Measurements from ENCODE around the gene CFAP119.
"Not testable (repeated sequence)": the region's sequence is repeated elsewhere in the genome, so short reads cannot be mapped to it uniquely, and the experiment has no call there.

The CFAP119 gene

DNA sequence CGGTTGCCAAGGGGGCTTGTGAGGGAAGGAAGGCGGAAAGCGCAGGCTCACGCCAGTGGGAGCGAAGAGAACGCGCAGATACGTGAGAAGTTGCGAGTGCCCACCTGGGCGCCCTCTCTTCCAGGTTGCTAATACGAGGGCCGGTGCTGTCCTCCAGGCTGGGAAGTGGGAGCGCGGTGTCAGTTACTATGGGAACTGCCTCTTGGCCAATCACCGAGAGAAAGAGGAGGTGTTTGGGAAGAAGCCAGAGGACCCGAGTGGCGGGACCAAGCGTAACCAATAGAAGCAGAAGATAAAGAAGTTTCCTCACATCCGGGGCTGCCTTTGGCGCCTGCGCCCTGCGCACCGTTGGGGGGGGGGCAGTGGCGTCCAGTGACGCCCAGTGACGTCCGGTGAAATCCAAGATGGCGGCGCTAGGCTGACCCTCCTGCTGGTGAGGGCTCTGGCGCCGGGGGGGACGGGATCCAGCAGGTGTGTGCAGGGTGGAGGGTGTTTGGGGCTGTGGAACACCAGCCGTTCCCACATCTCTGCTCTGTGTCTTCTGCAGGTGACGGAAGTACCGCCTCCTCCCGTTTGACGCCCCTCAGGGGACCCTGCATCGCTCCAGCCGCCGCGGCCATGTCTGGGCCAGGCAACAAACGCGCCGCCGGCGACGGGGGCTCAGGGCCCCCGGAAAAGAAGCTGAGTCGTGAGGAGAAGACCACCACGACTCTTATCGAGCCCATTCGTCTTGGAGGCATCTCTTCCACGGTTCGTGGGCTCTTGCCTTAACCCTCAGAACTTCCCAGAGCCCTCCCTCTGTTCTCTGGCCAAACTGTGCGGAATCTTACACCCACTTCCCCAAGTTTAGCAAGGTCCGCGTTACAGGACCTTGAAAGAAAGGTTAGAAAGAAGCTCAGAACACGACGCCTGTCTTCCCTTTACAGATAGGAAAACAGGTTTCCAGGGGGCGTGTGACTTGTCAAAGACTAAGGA lies at the start of gene CFAP119, which contains the start of gene RNF40:
CFAP119 (minus strand) TSS at position 135 of the 975 bp plus-strand sequence. CDS start 314 bp downstream, outside the sequence.
RNF40 (plus strand) TSS at position 395 of the 975 bp plus-strand sequence; CDS start at position 619, 224 bp downstream.
- DNase-seq (ENCODE audit: low spot score), result peak; percentile 100

DNA sequence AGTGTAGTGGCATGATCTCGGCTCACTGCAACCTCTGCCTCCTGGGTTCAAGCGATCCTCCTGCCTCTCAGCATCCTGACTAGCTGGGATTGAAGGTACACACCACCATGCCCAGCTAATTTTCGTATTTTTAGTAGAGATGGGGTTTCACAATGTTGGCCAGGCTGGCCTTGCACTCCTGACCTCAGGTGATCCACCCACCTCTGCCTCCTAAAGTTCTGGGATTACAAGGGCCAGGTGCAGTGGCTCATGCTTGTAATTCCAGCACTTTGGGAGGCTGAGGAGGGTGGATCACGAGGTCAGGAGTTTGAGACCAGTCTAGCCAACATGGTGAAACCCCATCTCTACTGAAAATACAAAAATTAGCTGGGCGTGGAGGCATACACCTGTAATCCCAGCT lies 47.8 kb upstream of the CFAP119 start:
- DNase-seq (ENCODE audit: low spot score), result not testable (repeated sequence)

DNA sequence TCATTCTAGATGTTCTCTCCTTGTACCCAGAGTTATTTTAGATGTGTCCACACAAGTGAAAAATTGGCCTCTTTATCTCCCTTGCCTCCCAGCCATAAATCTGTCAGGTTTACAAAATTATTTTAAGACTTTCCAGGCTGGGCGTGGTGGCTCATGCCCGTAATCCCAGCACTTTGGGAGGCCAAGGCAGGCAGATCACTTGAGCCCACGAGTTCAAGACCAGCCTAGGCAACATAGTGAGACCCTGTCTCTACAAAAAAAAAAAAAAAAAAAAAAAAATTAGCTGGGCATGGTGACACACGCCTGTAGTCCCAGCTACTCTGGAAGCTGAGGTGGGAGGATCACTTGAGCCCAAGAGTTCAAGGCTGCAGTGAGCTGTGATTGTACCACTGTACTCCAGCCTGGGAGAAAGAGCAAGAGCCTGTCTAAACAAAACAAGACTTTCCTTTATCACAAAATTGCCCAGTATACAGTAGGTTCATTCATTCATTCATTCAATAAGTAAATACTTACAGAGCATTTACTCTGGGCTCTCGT lies 47.1 kb upstream of the CFAP119 start:
- DNase-seq (ENCODE audit: low spot score), result not testable (repeated sequence)

- DNase-seq (ENCODE audit: low spot score), result no peak
Observed at GRCh38 chr16:30808146-30808545, 46.3 kb upstream of the CFAP119 start.

- peak; percentile 93 for DNase-seq (ENCODE audit: low spot score)
Observed at GRCh38 chr16:30805370-30806169, 43.7 kb upstream of the CFAP119 start.

DNA sequence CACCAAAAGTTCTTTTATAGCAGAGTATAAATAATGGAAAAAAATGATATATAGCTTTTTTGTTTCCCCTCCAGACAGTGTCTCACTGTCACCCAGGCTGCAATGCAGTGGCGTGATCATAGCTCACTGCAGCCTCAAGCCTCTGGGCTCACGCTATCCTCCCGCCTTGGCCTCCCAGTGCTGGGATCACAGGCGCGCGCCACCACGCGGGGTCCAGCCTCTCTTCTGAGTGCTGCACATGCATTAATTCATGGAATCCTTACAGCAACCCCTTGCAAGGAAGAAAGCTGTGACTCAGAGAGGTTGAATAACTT lies 43.2 kb upstream of the CFAP119 start:
- no peak for DNase-seq (ENCODE audit: low spot score)

DNA sequence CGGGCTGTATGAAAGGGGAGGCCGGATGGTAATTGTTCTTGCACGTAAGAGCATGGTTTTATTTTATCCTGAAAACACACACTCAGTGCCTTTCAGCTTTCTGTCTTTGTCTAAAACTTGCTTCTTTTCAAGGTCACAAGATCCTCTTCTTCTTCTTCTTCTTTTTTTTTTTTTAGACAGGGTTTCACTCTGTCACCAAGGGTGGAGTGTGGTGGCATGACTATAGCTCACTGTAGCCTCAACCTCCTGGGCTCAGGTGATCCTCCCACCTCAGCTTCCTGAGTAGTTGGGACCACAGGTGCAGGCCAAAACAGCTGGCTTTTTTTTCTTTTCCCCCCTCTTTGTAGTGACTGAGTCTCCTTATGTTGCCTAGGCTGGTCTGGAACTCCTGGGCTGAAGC lies 41.1 kb upstream of the CFAP119 start:
- no peak for DNase-seq (ENCODE audit: low spot score)

- no peak for DNase-seq (ENCODE audit: low spot score)
Observed at GRCh38 chr16:30797670-30798309, 35.9 kb upstream of the CFAP119 start.

DNA sequence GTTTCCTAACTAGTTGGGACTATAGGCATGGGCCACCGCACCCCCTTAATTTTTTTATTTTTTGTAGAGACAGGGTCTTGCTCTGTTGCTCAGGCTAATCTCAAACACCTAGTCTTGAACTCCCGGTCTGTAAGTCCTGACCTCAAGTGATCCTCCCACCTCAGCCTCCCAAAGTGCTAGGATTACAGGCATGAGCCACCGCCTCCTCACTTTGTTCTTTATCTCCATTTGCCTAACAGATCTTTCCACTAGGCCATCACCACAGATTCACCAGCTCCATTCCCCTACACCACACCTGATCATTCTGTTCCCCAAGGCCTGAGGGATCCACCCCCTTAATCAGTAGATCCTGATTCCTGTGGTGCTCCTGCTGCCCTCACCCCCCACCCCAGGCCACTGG lies 32.8 kb upstream of the CFAP119 start:
- no peak for DNase-seq (ENCODE audit: low spot score)

DNA sequence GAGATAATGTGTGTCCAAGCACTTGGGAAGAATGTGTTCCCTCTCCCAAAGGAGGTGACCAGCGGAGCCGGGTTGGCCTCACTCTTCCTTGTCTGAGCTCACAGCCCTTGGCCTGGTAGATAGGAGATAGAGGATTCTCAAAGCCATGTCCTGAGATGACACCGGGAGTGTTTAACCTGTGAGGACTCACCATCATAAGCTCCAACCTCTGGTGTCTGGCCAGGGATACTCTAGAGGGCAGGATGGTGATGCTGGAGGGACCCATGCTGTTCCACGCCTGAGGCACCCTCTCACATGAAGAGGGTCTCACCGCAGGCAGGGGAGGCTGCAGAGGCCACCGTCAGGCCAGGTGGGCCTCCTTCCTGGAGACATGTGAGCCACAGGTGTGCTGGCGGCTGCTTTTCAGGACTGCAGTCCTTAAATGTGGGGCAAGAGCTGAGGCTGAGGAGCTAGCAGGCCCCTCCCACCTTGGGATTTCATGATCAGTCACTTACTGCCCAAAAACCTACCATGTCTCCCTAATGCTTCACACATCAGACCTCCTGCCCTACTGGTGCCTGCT lies 31.7 kb upstream of the CFAP119 start:
- no peak for DNase-seq (ENCODE audit: low spot score)

DNA sequence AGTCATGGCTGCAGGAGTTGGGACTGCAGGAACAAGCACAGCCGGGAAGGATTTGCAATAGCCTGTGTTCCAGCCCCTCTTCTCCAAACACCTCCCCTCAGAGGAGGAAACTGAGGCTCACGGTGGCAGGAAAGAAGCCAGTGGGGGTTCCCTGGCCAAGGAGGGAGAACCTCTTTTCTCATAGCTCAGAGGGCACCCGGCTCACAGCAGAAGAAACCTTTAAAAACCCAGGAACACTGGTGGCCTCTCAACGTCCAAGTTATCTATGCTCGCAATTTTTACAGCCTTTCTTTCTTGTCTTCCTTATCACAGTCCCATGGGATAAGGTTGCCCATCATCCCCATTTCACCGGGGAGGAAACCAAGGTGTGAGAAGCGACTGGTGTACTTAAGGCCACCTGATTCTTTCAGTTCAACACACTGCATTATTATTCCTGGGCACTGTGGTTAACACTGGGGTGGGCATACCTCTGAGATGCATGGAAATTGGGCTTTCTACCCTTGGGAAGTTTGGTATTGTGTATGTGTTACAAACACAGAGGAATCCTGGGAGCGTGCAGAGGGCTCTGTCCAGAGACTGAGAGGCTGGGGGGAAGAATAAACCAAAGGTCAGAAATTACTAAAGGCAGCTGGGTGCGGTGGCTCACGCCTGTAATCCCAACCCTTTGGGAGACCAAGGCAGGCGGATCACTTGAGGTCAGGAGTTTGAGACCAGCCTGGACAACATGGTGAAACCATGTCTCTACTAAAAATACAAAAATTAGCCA lies 25.9 kb upstream of the CFAP119 start:
- DNase-seq (ENCODE audit: low spot score), result no peak

- DNase-seq (ENCODE audit: low spot score), result peak; percentile 93
Observed at GRCh38 chr16:30786936-30787612, 25.2 kb upstream of the CFAP119 start, which contains the start of gene ZNF629. ZNF629 (minus strand) TSS chr16:30787205; CDS start chr16:30784482, 2,723 bp downstream.

DNA sequence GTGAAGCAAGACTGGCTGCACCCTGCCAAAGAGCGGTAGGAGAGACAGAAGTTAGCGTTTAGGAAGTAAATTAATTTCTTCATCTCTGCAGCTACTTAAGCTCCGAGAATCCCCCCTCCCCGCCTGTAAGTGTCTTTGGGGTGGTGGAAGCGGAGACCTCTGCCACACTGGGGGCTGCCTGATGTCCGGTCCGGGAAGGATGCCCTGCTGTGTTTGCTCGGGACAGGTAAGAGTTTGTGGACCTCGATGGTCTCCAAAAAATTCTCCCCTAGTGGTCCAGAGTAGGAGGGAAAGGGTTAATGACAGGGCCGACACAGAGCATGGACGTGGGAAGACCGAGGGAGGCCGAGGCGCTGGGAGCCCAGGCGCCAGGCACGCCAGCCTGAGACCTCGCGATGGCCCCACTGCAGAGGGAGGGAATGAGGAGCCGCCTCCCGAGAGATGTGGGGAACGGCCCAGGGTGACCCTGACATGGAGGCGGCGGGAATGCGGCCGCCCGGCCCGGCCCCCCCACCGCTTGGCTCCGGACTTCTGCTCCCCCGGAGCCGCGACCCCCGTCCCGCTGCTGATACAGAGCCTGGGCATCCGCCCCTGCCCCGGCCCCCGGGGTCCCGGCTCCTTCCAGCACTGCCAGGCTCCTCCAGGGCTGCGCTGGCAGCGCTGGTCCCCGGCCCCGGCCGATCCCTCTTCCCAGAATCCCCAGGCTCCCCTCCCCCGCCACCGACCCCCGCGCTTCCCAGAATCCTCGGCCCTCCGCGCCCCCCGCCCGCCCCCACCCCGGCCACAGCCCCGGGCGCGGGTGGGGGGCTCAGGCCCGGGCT lies 24.5 kb upstream of the CFAP119 start:
- DNase-seq (ENCODE audit: low spot score), result peak; percentile 95

DNA sequence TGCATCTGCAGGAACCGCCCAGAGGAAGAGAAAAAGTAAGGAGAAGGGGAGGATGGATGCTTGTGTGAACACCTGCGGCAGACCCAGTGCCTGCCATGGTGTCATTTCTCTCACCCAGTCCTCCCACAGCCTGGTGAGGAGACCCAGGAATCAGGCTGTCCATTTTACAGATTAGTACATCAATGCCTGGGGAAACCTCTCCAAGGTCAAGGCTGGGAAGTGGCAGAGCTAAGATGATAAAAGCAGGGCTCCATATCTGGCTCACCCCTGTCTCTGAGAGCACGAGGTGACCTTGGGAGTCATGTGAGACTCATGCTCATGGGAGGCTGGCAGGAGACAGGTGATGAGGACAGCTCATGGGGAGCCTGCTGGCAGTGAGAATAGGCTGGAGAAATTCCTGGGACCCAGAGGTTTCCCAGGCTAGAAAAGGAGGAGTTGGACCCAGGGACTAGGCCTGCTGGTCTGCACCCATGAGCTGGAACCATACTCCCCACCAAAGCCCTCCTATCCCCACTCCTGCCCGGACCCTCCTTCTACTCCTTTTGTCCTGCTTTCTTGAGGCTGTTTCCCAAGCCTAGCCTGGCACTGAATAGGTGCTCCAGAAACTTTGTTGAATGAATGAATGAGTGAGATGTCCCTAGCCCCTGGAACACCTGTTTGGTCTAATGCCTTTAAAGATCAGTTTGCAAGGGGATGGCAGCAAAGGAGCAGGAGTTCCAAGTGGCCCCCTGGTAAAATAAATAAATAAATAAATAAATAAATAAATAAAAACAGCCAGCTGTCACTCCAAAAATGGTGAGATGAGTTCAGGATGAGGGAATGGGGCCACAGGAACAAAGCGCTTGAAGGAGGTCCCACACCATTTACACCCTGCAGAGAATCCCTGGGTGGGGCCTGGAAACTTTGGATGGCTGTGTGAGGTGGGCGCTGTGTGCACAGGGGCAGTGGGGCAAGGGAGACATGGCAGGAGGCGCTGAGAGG lies 23.6 kb upstream of the CFAP119 start:
- no peak for DNase-seq (ENCODE audit: low spot score)

DNA sequence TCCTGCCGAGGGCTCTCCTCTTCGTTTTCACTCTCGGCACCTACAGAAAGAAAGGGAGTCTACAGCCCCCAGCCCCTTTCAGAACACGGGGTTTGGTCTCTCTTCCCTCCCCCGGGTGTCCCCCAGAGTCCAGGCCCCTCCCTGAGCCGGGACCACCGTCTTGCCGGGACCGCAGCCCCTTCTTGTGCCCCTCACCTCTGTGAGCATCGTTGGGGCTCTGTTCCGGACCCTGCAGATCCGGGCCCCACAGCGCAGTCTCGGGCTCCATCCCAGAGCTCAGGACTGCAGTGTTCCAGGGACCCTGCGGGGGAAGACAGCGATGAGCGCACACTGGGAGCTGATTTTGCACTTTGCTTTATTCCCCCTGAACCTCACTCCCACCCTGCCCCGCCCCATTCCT lies 22.4 kb upstream of the CFAP119 start:
- DNase-seq (ENCODE audit: low spot score), result no peak

DNA sequence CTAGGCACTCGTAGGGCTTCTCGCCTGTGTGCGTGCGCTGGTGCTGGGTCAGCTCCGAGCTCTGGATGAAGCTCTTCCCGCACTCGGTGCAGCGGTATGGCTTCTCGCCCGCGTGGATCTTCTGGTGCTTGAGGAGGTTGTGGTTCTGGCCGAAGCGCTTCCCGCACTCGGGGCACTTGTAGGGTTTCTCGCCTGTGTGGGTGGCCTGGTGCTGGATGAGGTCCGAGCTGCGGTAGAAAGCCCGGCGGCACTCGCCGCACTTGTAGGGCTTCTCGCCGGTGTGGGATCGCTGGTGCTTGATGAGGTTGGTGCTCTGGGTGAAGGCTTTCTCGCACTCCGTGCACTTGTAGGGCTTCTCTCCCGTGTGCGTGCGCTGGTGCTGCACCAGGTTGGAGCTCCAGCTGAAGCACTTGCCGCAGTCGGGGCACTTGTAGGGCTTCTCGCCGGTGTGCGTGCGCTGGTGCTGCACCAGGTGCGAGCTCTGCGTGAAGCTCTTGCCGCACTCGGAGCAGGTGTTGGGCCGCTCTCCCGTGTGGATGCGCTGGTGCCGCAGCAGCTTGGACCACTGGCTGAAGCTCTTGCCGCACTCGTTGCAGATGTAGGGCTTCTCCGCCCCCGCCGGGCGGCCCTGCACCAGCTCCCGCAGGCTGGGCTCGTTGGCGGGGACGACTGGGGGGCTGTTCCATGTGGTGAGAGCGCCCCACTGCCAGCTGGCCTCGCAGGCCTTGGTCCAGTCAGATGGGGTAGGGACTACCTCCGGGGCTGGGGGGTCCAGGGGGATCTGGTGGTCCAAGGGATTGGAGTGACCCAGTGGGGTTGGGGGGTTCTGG lies 21.6 kb upstream of the CFAP119 start:
- DNase-seq (ENCODE audit: low spot score), result no peak
